B cell (primary cell): ENCODE measurements around the gene FGFR3. TPM values are rescaled to one million over a fixed set of nuclear protein-coding genes. Genes with fewer than 3 reads are reported as not detected.

Experiments used
- ATAC-seq: fragments of 200-7000 bp; cut with Tn5 transposase; one replicate; pipeline ENCODE4 v1.10.0; 2021; ENCODE audit warnings: low read depth, mild to moderate bottlenecking, moderate number of reproducible peaks, moderate library complexity
- CTCF ChIA-PET: fragments of 350-600 bp; sonication (Branson Sonifier 250); formaldehyde crosslinking; loops from one replicate; lab custom pipeline; 2021; ENCODE audit warnings: antibody characterized with exemption, inconsistent platforms; lab: Charles Lee
- POLR2A ChIA-PET: fragments of 350-600 bp; sonication (Branson Sonifier 250); formaldehyde crosslinking; loops from one replicate; lab custom pipeline; 2021; ENCODE audit warnings: antibody characterized with exemption; lab: Charles Lee
- DNase-seq: peaks from one replicate; pipeline ENCODE4 v3.0.0; 2013
- H2AFZ ChIP-seq: 2 replicates; pipeline ENCODE4 v1.6.1; 2012; ENCODE audit warnings: mild to moderate bottlenecking, low read depth, low read length; ENCODE audit not compliant: insufficient read depth, poor library complexity, severe bottlenecking
- H3K27ac ChIP-seq, 2 donors: 1 replicate in 1 of 2; 2 replicates in 1 of 2; pipeline ENCODE4 v1.5.1; 2012 to 2013; ENCODE audit warnings: low read length in 2 of 2, mild to moderate bottlenecking in 2 of 2, moderate library complexity in 1 of 2
- H3K27me3 ChIP-seq, 4 experiments: fragments of 200-600 bp in 1 of 4; sonication (generic) in 1 of 4; replicated peaks in 1 of 4; 1 replicate in 2 of 4; 2 replicates in 2 of 4; pipeline versions ENCODE4 v1.6.1 to v1.7.0; 2013 to 2016; ENCODE audit warnings: low read length in 3 of 4, mild to moderate bottlenecking in 2 of 4, mixed read lengths in 1 of 4, moderate library complexity in 1 of 4; ENCODE audit not compliant: insufficient read depth in 4 of 4, control insufficient read depth in 3 of 4; ENCODE audit errors: control extremely low read depth in 1 of 4
- H3K36me3 ChIP-seq, 2 experiments: replicated peaks in 1 of 2; 1 replicate in 1 of 2; 2 replicates in 1 of 2; pipeline versions ENCODE4 v1.6.1 to v1.7.1; 2013; ENCODE audit warnings: low read length in 1 of 2; ENCODE audit not compliant: insufficient read depth in 2 of 2, control insufficient read depth in 1 of 2; ENCODE audit errors: control extremely low read depth in 1 of 2, extremely low read depth in 1 of 2
- H3K4me1 ChIP-seq, 2 donors: fragments of 200-600 bp in 1 of 2; sonication (generic) in 1 of 2; 1 replicate in 1 of 2; 2 replicates in 1 of 2; pipeline versions ENCODE4 v1.5.1 to v1.6.1; 2013 to 2017; ENCODE audit warnings: low read length in 2 of 2; ENCODE audit not compliant: control insufficient read depth in 2 of 2, insufficient read depth in 2 of 2
- H3K4me2 ChIP-seq: replicated peaks from 2 replicates; pipeline ENCODE3; 2012; ENCODE audit warnings: mild to moderate bottlenecking, low read depth, low read length; ENCODE audit not compliant: poor library complexity, severe bottlenecking
- H3K4me3 ChIP-seq, 5 experiments: fragments of 200-600 bp in 1 of 5; sonication (generic) in 1 of 5; 1 replicate in 3 of 5; 2 replicates in 2 of 5; pipeline versions ENCODE4 v1.5.1 to v1.7.0; 2011 to 2016; ENCODE audit warnings: low read length in 4 of 5, mild to moderate bottlenecking in 4 of 5, low read depth in 2 of 5, control low read depth in 1 of 5, moderate library complexity in 1 of 5; ENCODE audit not compliant: insufficient read depth in 1 of 5; ENCODE audit errors: control extremely low read depth in 1 of 5, extremely low read depth in 1 of 5
- H3K79me2 ChIP-seq: fragments of 200-600 bp; sonication (generic); one replicate; pipeline ENCODE4 v1.6.0; 2016; ENCODE audit warnings: low read length; ENCODE audit not compliant: control insufficient read depth, insufficient read depth
- H3K9ac ChIP-seq: fragments of 200-600 bp; sonication (generic); 2 replicates; pipeline ENCODE4 v1.6.1; 2017; ENCODE audit warnings: mild to moderate bottlenecking, low read length, moderate library complexity
- H3K9me3 ChIP-seq, 3 donors: one replicate each; pipeline versions ENCODE4 v1.6.1 to v1.7.1; 2013; ENCODE audit warnings: low read length in 2 of 3; ENCODE audit not compliant: control insufficient read depth in 2 of 3, insufficient read depth in 1 of 3; ENCODE audit errors: control extremely low read depth in 1 of 3
- H4K20me1 ChIP-seq: 2 replicates; pipeline ENCODE4 v1.6.0; 2012; ENCODE audit warnings: mild to moderate bottlenecking, low read length; ENCODE audit not compliant: insufficient read depth, control insufficient read depth, poor library complexity, severe bottlenecking
- H3K27ac Mint-ChIP-seq: one replicate; pipeline ENCODE4 v1.8.0; 2021; ENCODE audit warnings: mixed read lengths
- H3K27me3 Mint-ChIP-seq: one replicate; pipeline ENCODE4 v1.8.0; 2021; ENCODE audit warnings: mixed read lengths
- H3K4me1 Mint-ChIP-seq: one replicate; pipeline ENCODE4 v1.8.0; 2021; ENCODE audit warnings: mixed read lengths
- H3K4me3 Mint-ChIP-seq: one replicate; pipeline ENCODE4 v1.8.0; 2021; ENCODE audit warnings: mixed read lengths
- H3K9me3 Mint-ChIP-seq: one replicate; pipeline ENCODE4 v1.8.0; 2022; ENCODE audit warnings: mixed read lengths; ENCODE audit not compliant: insufficient read depth
- EZH2 ChIP-seq: IDR thresholded peaks from 2 replicates; pipeline ENCODE4 v1.6.1; 2012; ENCODE audit warnings: borderline replicate concordance, low read depth, mild to moderate bottlenecking, moderate library complexity, low read length; ENCODE audit not compliant: insufficient read depth, poor library complexity, severe bottlenecking
- WGBS: methylation state at CpG from one replicate; pipeline ENCODE4 v1.1.5; 2013; ENCODE audit warnings: missing lambda C conversion rate; ENCODE audit not compliant: insufficient coverage; 5-methylcytosine and 5-hydroxymethylcytosine counted together
- intact Hi-C: fragments of 100-400 bp; cut with micrococcal nuclease; formaldehyde crosslinking; loops from one replicate; pipeline ENCODE4 v1.10.0; 2022
- polyA plus RNA-seq: library from polyadenylated mRNA; depleted of rRNA; stranded (reverse); fragments of >200 nt; gene quantifications from 2 replicates; pipeline ENCODE4 v1.2.3, GENCODE V29; 2012
- total RNA-seq, 2 donors: library from RNA; stranded (reverse); fragments of 120-200 nt in 1 of 2; gene quantifications; 1 replicate in 1 of 2; 2 replicates in 1 of 2; pipeline versions ENCODE4 v1.2.3 to v1.2.4, GENCODE V29; 2013 to 2022
- TF ChIP-seq, protein P1 (sequence below): fragments of 200-600 bp; IDR thresholded peaks from one replicate; pipeline ENCODE4 v1.8.0; 2022; ENCODE audit warnings: antibody characterized with exemption, mild to moderate bottlenecking

Gene FGFR3
- total and polyA plus RNA-seq, 2 donors (not counting 1 experiment from before 2014, with no cell fraction given): not detected

- Mint-ChIP-seq H3K27ac (no peak overlapping the region), H3K27me3 (no peaks in the 10 kb centered on the region), H3K4me1 (peaks cover 29% of the 10 kb centered on the region), H3K4me3 (no peak overlapping the region), H3K9me3 (no peaks in the 10 kb centered on the region)
- no peak overlapping the region for H3K9ac ChIP-seq
- CTCF ChIA-PET: interaction anchor here (1.5 kb wide), 1 partner anchor 21 kb away, joined by 4 read pairs; no protein-coding TSS in a partner anchor
- no peaks in the 10 kb centered on the region for H3K27me3 ChIP-seq
- no peak overlapping the region for H3K4me2 ChIP-seq
- no peak overlapping the region for H3K27ac ChIP-seq
- WGBS: 93% methylated on average over 6 of the region's 8 CpGs
- no peak overlapping the region for H2AFZ ChIP-seq
- H4K20me1 ChIP-seq: no peaks in the 10 kb centered on the region
- no peaks in the 10 kb centered on the region for H3K9me3 ChIP-seq
- TF ChIP-seq EZH2: no peak
- TF ChIP-seq, protein P1, sequence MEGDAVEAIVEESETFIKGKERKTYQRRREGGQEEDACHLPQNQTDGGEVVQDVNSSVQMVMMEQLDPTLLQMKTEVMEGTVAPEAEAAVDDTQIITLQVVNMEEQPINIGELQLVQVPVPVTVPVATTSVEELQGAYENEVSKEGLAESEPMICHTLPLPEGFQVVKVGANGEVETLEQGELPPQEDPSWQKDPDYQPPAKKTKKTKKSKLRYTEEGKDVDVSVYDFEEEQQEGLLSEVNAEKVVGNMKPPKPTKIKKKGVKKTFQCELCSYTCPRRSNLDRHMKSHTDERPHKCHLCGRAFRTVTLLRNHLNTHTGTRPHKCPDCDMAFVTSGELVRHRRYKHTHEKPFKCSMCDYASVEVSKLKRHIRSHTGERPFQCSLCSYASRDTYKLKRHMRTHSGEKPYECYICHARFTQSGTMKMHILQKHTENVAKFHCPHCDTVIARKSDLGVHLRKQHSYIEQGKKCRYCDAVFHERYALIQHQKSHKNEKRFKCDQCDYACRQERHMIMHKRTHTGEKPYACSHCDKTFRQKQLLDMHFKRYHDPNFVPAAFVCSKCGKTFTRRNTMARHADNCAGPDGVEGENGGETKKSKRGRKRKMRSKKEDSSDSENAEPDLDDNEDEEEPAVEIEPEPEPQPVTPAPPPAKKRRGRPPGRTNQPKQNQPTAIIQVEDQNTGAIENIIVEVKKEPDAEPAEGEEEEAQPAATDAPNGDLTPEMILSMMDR: no peak
- H3K79me2 ChIP-seq: no peaks in the 10 kb centered on the region
- intact Hi-C loops: no loop called here
- H3K36me3 ChIP-seq: peaks cover 0 to 39% of the 10 kb centered on the region in 2 experiments
- no peak for ATAC-seq
- DNase-seq: no peak
- POLR2A ChIA-PET: no interaction called here
- no peak overlapping the region for H3K4me3 ChIP-seq
- peaks cover 16 to 26% of the 10 kb centered on the region in 2 donors for H3K4me1 ChIP-seq
Observed at GRCh38 chr4:1831331-1831730, 38.2 kb downstream of the FGFR3 start.

DNA sequence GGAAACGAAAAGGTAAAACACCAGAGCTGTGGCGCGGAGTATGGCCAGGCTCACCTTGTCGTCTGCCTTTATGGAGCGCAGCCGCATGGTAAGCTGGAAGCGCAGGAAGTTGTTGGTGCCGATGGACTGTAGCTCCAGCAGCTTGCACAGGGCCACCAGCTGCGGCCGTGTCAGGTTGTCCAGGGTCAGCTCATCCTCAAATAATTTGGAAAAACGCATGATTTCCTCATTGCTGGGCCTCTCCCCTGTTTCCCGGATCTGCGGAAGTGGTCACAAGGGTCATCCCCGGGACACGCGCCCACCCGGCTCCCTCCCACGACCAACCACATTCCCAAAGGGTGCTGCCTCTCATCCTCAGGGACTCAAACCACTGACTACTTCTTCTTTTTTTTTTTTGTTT lies 39.6 kb downstream of the FGFR3 start:
- no peak overlapping the region for H3K9ac ChIP-seq
- Mint-ChIP-seq H3K4me1 (peaks cover 29% of the 10 kb centered on the region), H3K4me3 (no peak overlapping the region), H3K27me3 (no peaks in the 10 kb centered on the region), H3K27ac (no peak overlapping the region), H3K9me3 (no peaks in the 10 kb centered on the region)
- H3K27me3 ChIP-seq: no peaks in the 10 kb centered on the region
- no peak overlapping the region for H2AFZ ChIP-seq
- peaks cover 0 to 40% of the 10 kb centered on the region in 2 experiments for H3K36me3 ChIP-seq
- H3K27ac ChIP-seq: no peak overlapping the region
- CTCF ChIA-PET: interaction anchor here (0.6 to 3.8 kb wide), 2 partner anchors 66 to 914 kb away, joined by 4 to 21 read pairs; no protein-coding TSS in a partner anchor
- ATAC-seq (no peak), DNase-seq (no peak)
- 71% methylated on average over 18 of the region's 18 CpGs for WGBS
- H4K20me1 ChIP-seq: no peaks in the 10 kb centered on the region
- no peak overlapping the region for H3K4me3 ChIP-seq
- no peak overlapping the region for H3K4me2 ChIP-seq
- peaks cover 16 to 26% of the 10 kb centered on the region in 2 donors for H3K4me1 ChIP-seq
- H3K9me3 ChIP-seq: no peaks in the 10 kb centered on the region
- H3K79me2 ChIP-seq: no peaks in the 10 kb centered on the region
- TF ChIP-seq, protein P1: no peak
- TF ChIP-seq EZH2: no peak
- POLR2A ChIA-PET: no interaction called here
- intact Hi-C loops: no loop called here
